ENCODE measurements around the gene KRTAP5-2. TPM values are rescaled to one million over a fixed set of nuclear protein-coding genes. Genes with fewer than 3 reads are reported as not detected.
"Not testable (repeated sequence)": the region's sequence is repeated elsewhere in the genome, so short reads cannot be mapped to it uniquely, and the experiment has no call there.

The KRTAP5-2 gene
- total RNA-seq, 1 experiment from 2014 or later = not detected

GRCh38 chr11:1595994-1596575 lies 2.0 kb downstream of the KRTAP5-2 start:
- not testable (repeated sequence) for H3K27ac ChIP-seq (ENCODE audit: insufficient read length, low read depth, low read length); H4K20me1 ChIP-seq (ENCODE audit: control insufficient read depth, insufficient read depth, insufficient read length); H3K36me3 Mint-ChIP-seq (ENCODE audit: insufficient read depth in 1 of 3, low read depth in 3 of 3); H3K4me1 ChIP-seq (ENCODE audit: insufficient read depth, low read length); H2AK5ac ChIP-seq (ENCODE audit: insufficient read length, low read length); H3K4ac ChIP-seq (ENCODE audit: low read depth, low read length); H4K5ac ChIP-seq (ENCODE audit: insufficient read length, low read depth, low read length); H4K91ac ChIP-seq (ENCODE audit: insufficient read length, low read depth, low read length); H2BK120ac ChIP-seq (ENCODE audit: low read depth, low read length, poor library complexity, severe bottlenecking); H3K23ac ChIP-seq (ENCODE audit: insufficient read length, low read depth, low read length); H3T11ph ChIP-seq (ENCODE audit: low read length); H2BK20ac ChIP-seq (ENCODE audit: low read depth, low read length, poor library complexity, severe bottlenecking); H4K8ac ChIP-seq (replicated peaks; ENCODE audit: insufficient read length, low read depth, low read length); H3K27me3 ChIP-seq (ENCODE audit: insufficient read depth, low read length); H3K79me2 ChIP-seq (ENCODE audit: insufficient read depth, low read length); H2BK12ac ChIP-seq (ENCODE audit: insufficient read length, low read depth, low read length); H3K9me3 Mint-ChIP-seq; H3K23me2 ChIP-seq (ENCODE audit: insufficient read length, low read depth, low read length, poor library complexity, severe bottlenecking); H2BK15ac ChIP-seq (ENCODE audit: low read depth, low read length); H3K56ac ChIP-seq (ENCODE audit: insufficient read length, low read depth, low read length); H3K79me1 ChIP-seq (ENCODE audit: insufficient read depth, low read depth, low read length, poor library complexity, severe bottlenecking); H2BK5ac ChIP-seq (ENCODE audit: insufficient read length, low read length); H3K14ac ChIP-seq (ENCODE audit: insufficient read depth, low read length); H3K9me3 ChIP-seq (ENCODE audit: control insufficient read depth, low read depth, low read length); DNase-seq; H2AFZ ChIP-seq (ENCODE audit: low read length)
- H3K4me2 ChIP-seq (ENCODE audit: insufficient read depth, insufficient read length, low read length) = peak overlapping the region; percentile 51
- peak overlapping the region; percentile 29 for H3K18ac ChIP-seq (ENCODE audit: insufficient read length, low read depth, low read length)
- H3K9ac ChIP-seq (ENCODE audit: extremely low read depth, insufficient read length, low read length) = peak overlapping the region; percentile 22
- Mint-ChIP-seq H3K27ac (peak overlapping the region in 2 of 3 experiments; percentile 27 to 36; a peak in 2 of 7 replicates), H3K27me3 (ENCODE audit: low read depth) (peaks cover 77% of the 10 kb centered on the region), H3K4me1 (peaks cover 29 to 33% of the 10 kb centered on the region in 2 experiments), H3K4me3 (peak overlapping the region; percentile 5 to 31; a peak in 3 of 5 replicates)
- no CpG with 5 or more reads among the region's 11 CpGs for WGBS (ENCODE audit: extremely low coverage, insufficient read length, low lambda C conversion rate)

All from H9 (cell line).